GM19043 (cell line): ENCODE data around the gene MAST4.

Experiments used
- ATAC-seq: cut with Tn5 transposase; IDR thresholded peaks from one replicate; pipeline ENCODE4 v1.9.1; 2021; ENCODE audit warnings: low read depth; ENCODE audit not compliant: unreplicated experiment

The MAST4 gene

GRCh38 chr5:66829826-66830225, 233.6 kb downstream of the MAST4 start:
- ATAC-seq, result no peak

GRCh38 chr5:66830636-66831035, 234.4 kb downstream of the MAST4 start:
- ATAC-seq, result no peak

GRCh38 chr5:66839636-66840185, 243.5 kb downstream of the MAST4 start:
- no peak for ATAC-seq

- ATAC-seq, result peak; percentile 100
Observed at GRCh38 chr5:66840511-66841013, 244.4 kb downstream of the MAST4 start.

- no peak for ATAC-seq
Observed at GRCh38 chr5:66841264-66841663, 245.1 kb downstream of the MAST4 start.

- no peak for ATAC-seq
Observed at GRCh38 chr5:66842540-66842939, 246.3 kb downstream of the MAST4 start.

- ATAC-seq, result no peak
Observed at GRCh38 chr5:66843065-66843464, 246.9 kb downstream of the MAST4 start.

GRCh38 chr5:66848749-66849641, 252.8 kb downstream of the MAST4 start:
- no peak for ATAC-seq

- ATAC-seq, result no peak
Observed at GRCh38 chr5:66849803-66850202, 253.6 kb downstream of the MAST4 start.

- no peak for ATAC-seq
Observed at GRCh38 chr5:66850354-66851075, 254.3 kb downstream of the MAST4 start.

GRCh38 chr5:66851306-66851705, 255.1 kb downstream of the MAST4 start:
- no peak for ATAC-seq

GRCh38 chr5:66854416-66854815, 258.2 kb downstream of the MAST4 start:
- ATAC-seq, result no peak

- ATAC-seq, result no peak
Observed at GRCh38 chr5:66856041-66856805, 260.0 kb downstream of the MAST4 start.

GRCh38 chr5:66859526-66859925, 263.3 kb downstream of the MAST4 start:
- no peak for ATAC-seq

GRCh38 chr5:66860199-66860975, 264.2 kb downstream of the MAST4 start:
- ATAC-seq, result no peak

- no peak for ATAC-seq
Observed at GRCh38 chr5:66861402-66861801, 265.2 kb downstream of the MAST4 start.

- no peak for ATAC-seq
Observed at GRCh38 chr5:66862020-66862419, 265.8 kb downstream of the MAST4 start.

GRCh38 chr5:66863243-66864170, 267.3 kb downstream of the MAST4 start:
- no peak for ATAC-seq
